Activated T-cell treated with anti-CD3 and anti-CD28 coated beads, Interleukin-2, amount 50 U/mL, for 24 hours (primary cell): ENCODE measurements around the gene HOXC5.
A peak's percentile ranks its signal among the peaks of the same experiment; 100 is the strongest.

Source experiments
- DNase-seq: peaks from one replicate; pipeline ENCODE4 v3.0.0-alpha.2; 2020
- H3K27ac Mint-ChIP-seq: 2 replicates; pipeline ENCODE4 v1.8.0; 2020; ENCODE audit warnings: mild to moderate bottlenecking, mixed read lengths
- H3K27me3 Mint-ChIP-seq: 2 replicates; pipeline ENCODE4 v1.8.0; 2020; ENCODE audit warnings: mixed read lengths
- H3K36me3 Mint-ChIP-seq: 2 replicates; pipeline ENCODE4 v1.8.0; 2020; ENCODE audit warnings: low read depth, mixed read lengths
- H3K4me1 Mint-ChIP-seq: 2 replicates; pipeline ENCODE4 v1.8.0; 2020; ENCODE audit warnings: low read depth, mixed read lengths
- H3K4me3 Mint-ChIP-seq: 2 replicates; pipeline ENCODE4 v1.8.0; 2020; ENCODE audit warnings: mild to moderate bottlenecking, moderate library complexity, mixed read lengths
- H3K9me3 Mint-ChIP-seq: 2 replicates; pipeline ENCODE4 v1.8.0; 2020; ENCODE audit warnings: mixed read lengths

Gene HOXC5

GRCh38 chr12:54028314-54029201 lies 4.3 kb upstream of the HOXC5 start, which contains the start of gene HOXC6:
Gene HOXC6, plus strand, starts transcription at chr12:54028440. Its CDS starts 82 bp downstream, at chr12:54028522.
- H3K4me3 Mint-ChIP-seq = peak within 1 kb of the TSS; percentile 26
- H3K27ac Mint-ChIP-seq = no peak within 1 kb of the TSS
- no peak for DNase-seq
- H3K4me1 Mint-ChIP-seq = peaks cover 25% of the 10 kb centered on the region
- peaks cover 93% of the 10 kb centered on the region for H3K27me3 Mint-ChIP-seq
- no peaks in the 10 kb centered on the region for H3K36me3 Mint-ChIP-seq
- peaks cover 4% of the 10 kb centered on the region for H3K9me3 Mint-ChIP-seq

- Mint-ChIP-seq H3K27me3 (peaks cover 89% of the 10 kb centered on the region), H3K4me1 (peaks cover 31% of the 10 kb centered on the region), H3K4me3 (no peak overlapping the region), H3K27ac (no peak overlapping the region), H3K9me3 (peaks cover 4% of the 10 kb centered on the region), H3K36me3 (no peaks in the 10 kb centered on the region)
- no peak for DNase-seq
Observed at GRCh38 chr12:54029529-54030441, 3.1 kb upstream of the HOXC5 start.

- no peak overlapping the region for H3K4me3 Mint-ChIP-seq
Observed at GRCh38 chr12:54030442-54030801, 2.4 kb upstream of the HOXC5 start.

GRCh38 chr12:54030889-54031471 lies 1.9 kb upstream of the HOXC5 start:
- Mint-ChIP-seq H3K4me3 (no peak overlapping the region), H3K9me3 (peaks cover 4% of the 10 kb centered on the region), H3K27me3 (peaks cover 91% of the 10 kb centered on the region), H3K27ac (no peak overlapping the region), H3K36me3 (no peaks in the 10 kb centered on the region), H3K4me1 (peaks cover 33% of the 10 kb centered on the region)
- DNase-seq = no peak

More at GRCh38 chr12:54030442-54030801, 2.4 kb upstream of the HOXC5 start:
- no peak overlapping the region for H3K27ac Mint-ChIP-seq
- no peaks in the 10 kb centered on the region for H3K36me3 Mint-ChIP-seq
- H3K27me3 Mint-ChIP-seq = peaks cover 91% of the 10 kb centered on the region
- peaks cover 4% of the 10 kb centered on the region for H3K9me3 Mint-ChIP-seq
- no peak for DNase-seq
- H3K4me1 Mint-ChIP-seq = peaks cover 33% of the 10 kb centered on the region

- Mint-ChIP-seq H3K27me3 (peaks cover 92% of the 10 kb centered on the region), H3K27ac (no peak overlapping the region), H3K4me3 (no peak overlapping the region), H3K9me3 (peaks cover 4% of the 10 kb centered on the region), H3K36me3 (no peaks in the 10 kb centered on the region), H3K4me1 (peaks cover 33% of the 10 kb centered on the region)
- DNase-seq = no peak
Observed at GRCh38 chr12:54031480-54031879, 1.4 kb upstream of the HOXC5 start.

GRCh38 chr12:54032086-54032619 lies 697 bp upstream of the HOXC5 start:
- H3K4me3 Mint-ChIP-seq = no peak overlapping the region
- H3K27ac Mint-ChIP-seq = no peak overlapping the region
- no peaks in the 10 kb centered on the region for H3K36me3 Mint-ChIP-seq
- H3K4me1 Mint-ChIP-seq = peaks cover 28% of the 10 kb centered on the region
- H3K9me3 Mint-ChIP-seq = peaks cover 4% of the 10 kb centered on the region
- no peak for DNase-seq
- H3K27me3 Mint-ChIP-seq = peaks cover 91% of the 10 kb centered on the region

- no peaks in the 10 kb centered on the region for H3K36me3 Mint-ChIP-seq
- H3K27ac Mint-ChIP-seq = no peak overlapping the region
- H3K4me3 Mint-ChIP-seq = peak overlapping the region; percentile 56
- no peak for DNase-seq
- peaks cover 90% of the 10 kb centered on the region for H3K27me3 Mint-ChIP-seq
- H3K4me1 Mint-ChIP-seq = peaks cover 26% of the 10 kb centered on the region
- H3K9me3 Mint-ChIP-seq = peaks cover 4% of the 10 kb centered on the region
Observed at GRCh38 chr12:54033106-54033979, 493 bp downstream of the HOXC5 start.

GRCh38 chr12:54033980-54034784 lies 1.3 kb downstream of the HOXC5 start:
- DNase-seq = no peak
- Mint-ChIP-seq H3K27ac (no peak overlapping the region), H3K4me3 (peak overlapping the region; percentile 44), H3K9me3 (peaks cover 4% of the 10 kb centered on the region), H3K27me3 (peaks cover 90% of the 10 kb centered on the region), H3K4me1 (peaks cover 22% of the 10 kb centered on the region), H3K36me3 (no peaks in the 10 kb centered on the region)

- Mint-ChIP-seq H3K4me3 (no peak overlapping the region), H3K4me1 (peaks cover 17% of the 10 kb centered on the region), H3K27me3 (peaks cover 91% of the 10 kb centered on the region), H3K27ac (no peak overlapping the region), H3K36me3 (no peaks in the 10 kb centered on the region), H3K9me3 (peaks cover 4% of the 10 kb centered on the region)
- no peak for DNase-seq
Observed at GRCh38 chr12:54034785-54035310, 2.0 kb downstream of the HOXC5 start.

GRCh38 chr12:54035568-54036264 lies 2.9 kb downstream of the HOXC5 start:
- Mint-ChIP-seq H3K4me1 (peaks cover 15% of the 10 kb centered on the region), H3K27ac (no peak overlapping the region), H3K27me3 (peaks cover 94% of the 10 kb centered on the region), H3K4me3 (no peak overlapping the region), H3K36me3 (no peaks in the 10 kb centered on the region), H3K9me3 (peaks cover 4% of the 10 kb centered on the region)
- DNase-seq = no peak

- H3K4me3 Mint-ChIP-seq = no peak overlapping the region
- peaks cover 4% of the 10 kb centered on the region for H3K9me3 Mint-ChIP-seq
- peaks cover 90% of the 10 kb centered on the region for H3K27me3 Mint-ChIP-seq
- no peaks in the 10 kb centered on the region for H3K36me3 Mint-ChIP-seq
- H3K4me1 Mint-ChIP-seq = peaks cover 15% of the 10 kb centered on the region
- no peak for DNase-seq
- no peak overlapping the region for H3K27ac Mint-ChIP-seq
Observed at GRCh38 chr12:54036620-54037359, 3.9 kb downstream of the HOXC5 start.
